ENCODE measurements around the gene GAPVD1. TPM values are rescaled to one million over a fixed set of nuclear protein-coding genes. Genes with fewer than 3 reads are reported as not detected.
"Not testable (repeated sequence)": the region's sequence is repeated elsewhere in the genome, so short reads cannot be mapped to it uniquely, and the experiment has no call there.

GAPVD1 gene
- total RNA-seq, result 44.0 and 59.7 TPM in 2 replicates

- DNase-seq (ENCODE audit: low read depth in 2 of 2), result peak; percentile 69 to 87
These were observed at the start of gene GAPVD1 for GRCh38 chr9:125261501-125262293. TSS of gene GAPVD1 (plus strand) at chr9:125261826. CDS start at chr9:125298922, 37,096 bp downstream.

- DNase-seq (ENCODE audit: low read depth in 2 of 2), result no peak
These were observed 47.4 kb upstream of the GAPVD1 start for GRCh38 chr9:125214186-125214585.

- DNase-seq (ENCODE audit: low read depth in 2 of 2), result no peak
These were observed 43.0 kb upstream of the GAPVD1 start for GRCh38 chr9:125218621-125219020.

- DNase-seq (ENCODE audit: low read depth in 2 of 2), result not testable (repeated sequence)
These were observed 36.8 kb upstream of the GAPVD1 start for GRCh38 chr9:125224858-125225257.

GRCh38 chr9:125227761-125228160 lies 33.9 kb upstream of the GAPVD1 start:
- no peak for DNase-seq (ENCODE audit: low read depth in 2 of 2)

GRCh38 chr9:125233678-125234077 lies 27.9 kb upstream of the GAPVD1 start:
- peak; percentile 15 to 92 for DNase-seq (ENCODE audit: low read depth in 2 of 2)

GRCh38 chr9:125234099-125234498 lies 27.5 kb upstream of the GAPVD1 start:
- peak in 1 of 2 donors; percentile 61 for DNase-seq (ENCODE audit: low read depth in 2 of 2)

- peak in 1 of 2 donors; percentile 20 for DNase-seq (ENCODE audit: low read depth in 2 of 2)
These were observed 25.7 kb upstream of the GAPVD1 start for GRCh38 chr9:125235804-125236519.

GRCh38 chr9:125236520-125237159 lies 25.0 kb upstream of the GAPVD1 start:
- not testable (repeated sequence) for DNase-seq (ENCODE audit: low read depth in 2 of 2)

- DNase-seq (ENCODE audit: low read depth in 2 of 2), result peak in 1 of 2 donors; percentile 10
These were observed 23.3 kb upstream of the GAPVD1 start for GRCh38 chr9:125238127-125238914.

- DNase-seq (ENCODE audit: low read depth in 2 of 2), result peak in 1 of 2 donors; percentile 10
These were observed 22.6 kb upstream of the GAPVD1 start for GRCh38 chr9:125238915-125239446.

GRCh38 chr9:125239631-125240597 lies 21.7 kb upstream of the GAPVD1 start:
- DNase-seq (ENCODE audit: low read depth in 2 of 2), result peak in 1 of 2 donors; percentile 5

- DNase-seq (ENCODE audit: low read depth in 2 of 2), result no peak
These were observed 21.0 kb upstream of the GAPVD1 start for GRCh38 chr9:125240649-125240999.

- peak; percentile 99 to 100 for DNase-seq (ENCODE audit: low read depth in 2 of 2)
These were observed 20.4 kb upstream of the GAPVD1 start, which contains the start of gene HSPA5 for GRCh38 chr9:125241000-125241862. TSS of gene HSPA5 (minus strand) at chr9:125241343. CDS start at chr9:125241126, 217 bp downstream.

GRCh38 chr9:125241863-125242739 lies 19.5 kb upstream of the GAPVD1 start:
- DNase-seq (ENCODE audit: low read depth in 2 of 2), result peak; percentile 7 to 11

GRCh38 chr9:125243792-125244260 lies 17.8 kb upstream of the GAPVD1 start:
- no peak for DNase-seq (ENCODE audit: low read depth in 2 of 2)

- DNase-seq (ENCODE audit: low read depth in 2 of 2), result no peak
These were observed 15.4 kb upstream of the GAPVD1 start for GRCh38 chr9:125246261-125246667.

GRCh38 chr9:125254231-125254630 lies 7.4 kb upstream of the GAPVD1 start:
- DNase-seq (ENCODE audit: low read depth in 2 of 2), result no peak

Measured in dermis microvascular lymphatic vessel endothelial cell (primary cell).